HEK293 (cell line): ENCODE data around the gene MARCHF10.

Source experiments
- CTCF ChIA-PET: fragments of 350-600 bp; formaldehyde crosslinking; extraction: SDS; loops from one replicate; lab custom pipeline; 2021; ENCODE audit warnings: antibody characterized with exemption; lab: Yijun Ruan, JAX
- POLR2A ChIA-PET: fragments of 300-600 bp; formaldehyde crosslinking; extraction: SDS; loops from one replicate; lab custom pipeline; 2020; ENCODE audit warnings: antibody characterized with exemption, inconsistent platforms; lab: Yijun Ruan, JAX
- H3K27ac ChIP-seq: fragments of 200-500 bp; sonication (Bioruptor generic); 2 replicates; pipeline ENCODE4 v1.5.1; 2014; ENCODE audit warnings: low read depth, low read length, control low read depth, inconsistent platforms; ENCODE audit errors: extremely low read depth
- H3K36me3 ChIP-seq, 2 experiments: fragments of 200-500 bp in 1 of 2; sonication (Bioruptor generic) in 1 of 2; 1 replicate in 1 of 2; 2 replicates in 1 of 2; pipeline ENCODE4 v1.5.1; 2014 to 2017; ENCODE audit warnings: inconsistent platforms in 2 of 2, low read length in 2 of 2; ENCODE audit not compliant: control insufficient read depth in 2 of 2, insufficient read depth in 1 of 2
- H3K4me1 ChIP-seq: fragments of 200-500 bp; sonication (Bioruptor generic); 2 replicates; pipeline ENCODE4 v1.5.1; 2014; ENCODE audit warnings: mild to moderate bottlenecking, low read length, inconsistent platforms; ENCODE audit not compliant: control insufficient read depth, insufficient read depth
- H3K4me3 ChIP-seq: 2 replicates; pipeline ENCODE4 v1.5.1; 2011; ENCODE audit warnings: low read depth, mild to moderate bottlenecking, control low read depth, low read length, moderate library complexity
- H3K9me3 ChIP-seq: fragments of 200-500 bp; sonication (Bioruptor generic); 2 replicates; pipeline ENCODE4 v1.5.1; 2014; ENCODE audit warnings: low read depth, low read length, inconsistent platforms; ENCODE audit not compliant: control insufficient read depth, insufficient read depth
- GLI4 ChIP-seq: fragments of 450-650 bp; formaldehyde crosslinking; IDR thresholded peaks from 2 replicates; pipeline ENCODE4 v1.5.1; 2016; ENCODE audit warnings: missing biosample characterization, missing genetic modification characterization
- HOXD13 ChIP-seq: sonication (generic); formaldehyde crosslinking; IDR thresholded peaks from 2 replicates; pipeline ENCODE4 v1.8.0; 2022; ENCODE audit warnings: missing genetic modification reagents, borderline replicate concordance
- IKZF3 ChIP-seq: fragments of 450-650 bp; IDR thresholded peaks from 2 replicates; pipeline ENCODE4 v1.5.0; 2018; ENCODE audit warnings: missing biosample characterization, mild to moderate bottlenecking, missing genetic modification characterization, moderate library complexity
- KLF8 ChIP-seq: fragments of 450-650 bp; formaldehyde crosslinking; IDR thresholded peaks from 2 replicates; pipeline ENCODE4 v1.5.1; 2016; ENCODE audit warnings: missing biosample characterization, missing genetic modification characterization
- OVOL3 ChIP-seq: fragments of 450-650 bp; formaldehyde crosslinking; IDR thresholded peaks from 2 replicates; pipeline ENCODE4 v1.5.1; 2016; ENCODE audit warnings: missing biosample characterization, missing genetic modification characterization
- RBAK ChIP-seq: fragments of 450-650 bp; formaldehyde crosslinking; IDR thresholded peaks from 2 replicates; pipeline ENCODE4 v1.5.1; 2016; ENCODE audit warnings: missing biosample characterization, missing genetic modification characterization
- SALL2 ChIP-seq: fragments of 450-650 bp; formaldehyde crosslinking; IDR thresholded peaks from 2 replicates; pipeline ENCODE4 v1.5.0; 2017; ENCODE audit warnings: missing biosample characterization, mild to moderate bottlenecking, missing genetic modification characterization, borderline replicate concordance
- ZBTB48 ChIP-seq: fragments of 450-650 bp; formaldehyde crosslinking; IDR thresholded peaks from 2 replicates; pipeline ENCODE4 v1.5.1; 2016; ENCODE audit warnings: missing biosample characterization, missing genetic modification characterization
- ZFP69B ChIP-seq: fragments of 450-650 bp; formaldehyde crosslinking; IDR thresholded peaks from 2 replicates; pipeline ENCODE4 v1.5.1; 2016; ENCODE audit warnings: missing biosample characterization, missing genetic modification characterization
- ZNF132 ChIP-seq: fragments of 450-650 bp; formaldehyde crosslinking; IDR thresholded peaks from 2 replicates; pipeline ENCODE4 v1.5.1; 2017; ENCODE audit warnings: missing biosample characterization, missing genetic modification characterization, borderline replicate concordance
- ZNF138 ChIP-seq: fragments of 450-650 bp; formaldehyde crosslinking; IDR thresholded peaks from 2 replicates; pipeline ENCODE4 v1.5.1; 2016; ENCODE audit warnings: missing biosample characterization, missing genetic modification characterization, borderline replicate concordance
- ZNF174 ChIP-seq: fragments of 450-650 bp; formaldehyde crosslinking; IDR thresholded peaks from 2 replicates; pipeline ENCODE4 v1.5.0; 2017; ENCODE audit warnings: missing biosample characterization, mild to moderate bottlenecking, missing genetic modification characterization
- ZNF274 ChIP-seq, 2 experiments: fragments of 200-500 bp in 1 of 2; fragments of 450-650 bp in 1 of 2; sonication (Bioruptor generic) in 1 of 2; formaldehyde crosslinking in 1 of 2; IDR thresholded peaks; 2 replicates each; pipeline versions ENCODE4 v1.5.1 to v1.6.1; 2014 to 2016; ENCODE audit warnings: borderline replicate concordance in 1 of 2, inconsistent platforms in 1 of 2, low read length in 1 of 2, missing biosample characterization in 1 of 2, missing genetic modification characterization in 1 of 2
- ZNF324 ChIP-seq: fragments of 450-650 bp; formaldehyde crosslinking; IDR thresholded peaks from 2 replicates; pipeline ENCODE4 v1.5.1; 2016; ENCODE audit warnings: missing biosample characterization, missing genetic modification characterization
- ZNF366 ChIP-seq: fragments of 450-650 bp; formaldehyde crosslinking; conservative IDR thresholded peaks from 2 replicates; pipeline ENCODE4 v1.5.1; 2016; ENCODE audit warnings: missing biosample characterization, missing genetic modification characterization
- ZNF426 ChIP-seq: fragments of 450-650 bp; formaldehyde crosslinking; IDR thresholded peaks from 2 replicates; pipeline ENCODE4 v1.5.1; 2017; ENCODE audit warnings: missing biosample characterization, missing genetic modification characterization, mild to moderate bottlenecking, inconsistent platforms, moderate library complexity
- ZNF626 ChIP-seq: fragments of 450-650 bp; sonication (Bioruptor Pico); formaldehyde crosslinking; IDR thresholded peaks from 2 replicates; pipeline ENCODE4 v1.5.1; 2018; ENCODE audit warnings: missing biosample characterization, missing genetic modification characterization, inconsistent platforms
- ZNF768 ChIP-seq: fragments of 450-650 bp; formaldehyde crosslinking; IDR thresholded peaks from 2 replicates; pipeline ENCODE4 v1.5.1; 2018; ENCODE audit warnings: missing biosample characterization, mild to moderate bottlenecking, missing genetic modification characterization
- ZNF837 ChIP-seq: fragments of 450-650 bp; formaldehyde crosslinking; IDR thresholded peaks from 2 replicates; pipeline ENCODE4 v1.5.1; 2016; ENCODE audit warnings: missing biosample characterization, missing genetic modification characterization
- TF ChIP-seq, protein P1 (sequence below): fragments of 450-650 bp; formaldehyde crosslinking; optimal IDR thresholded peaks from 2 replicates; pipeline ENCODE3; 2016; ENCODE audit warnings: missing biosample characterization, mild to moderate bottlenecking, missing genetic modification characterization
- TF ChIP-seq, protein P2 (sequence below): fragments of 450-650 bp; formaldehyde crosslinking; conservative IDR thresholded peaks from 2 replicates; pipeline ENCODE4 v1.5.1; 2016; ENCODE audit warnings: low read depth, missing biosample characterization, missing genetic modification characterization
- TF ChIP-seq, protein P3 (sequence below): fragments of 450-650 bp; formaldehyde crosslinking; IDR thresholded peaks from 2 replicates; pipeline ENCODE4 v1.5.1; 2016; ENCODE audit warnings: missing biosample characterization, missing genetic modification characterization
- TF ChIP-seq, protein P4 (sequence below): fragments of 450-650 bp; formaldehyde crosslinking; IDR thresholded peaks from 2 replicates; pipeline ENCODE4 v1.5.1; 2016; ENCODE audit warnings: missing biosample characterization, missing genetic modification characterization

The MARCHF10 gene

DNA sequence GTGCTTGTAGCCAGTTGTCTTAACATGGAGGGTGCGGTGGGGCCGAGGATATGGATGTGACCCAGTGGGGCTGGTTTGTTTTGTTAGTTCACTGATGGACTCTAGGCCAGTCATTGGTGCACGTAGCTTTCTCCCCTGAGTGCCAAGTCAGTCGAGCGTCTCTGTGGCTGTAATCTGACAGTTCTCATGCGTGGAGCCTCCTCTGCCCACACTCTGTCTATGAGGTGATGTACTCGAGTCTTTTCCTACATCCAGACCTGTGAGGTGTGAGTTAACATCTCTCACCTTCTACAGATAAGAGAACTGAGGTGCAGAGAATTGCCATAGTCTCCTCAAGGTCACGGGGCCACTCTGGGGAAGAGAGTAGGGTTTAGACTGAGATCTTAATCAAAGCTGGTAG lies 90.2 kb downstream of the MARCHF10 start:
- Histone ChIP-seq H3K27ac (no peak overlapping the region), H3K4me3 (no peak overlapping the region), H3K4me1 (no peaks in the 10 kb centered on the region), H3K9me3 (no peaks in the 10 kb centered on the region), H3K36me3 (no peaks in the 10 kb centered on the region)
- CTCF ChIA-PET: interaction anchor here (0.7 kb wide), 1 partner anchor 256 kb away, joined by 3 read pairs; no protein-coding TSS in a partner anchor
- POLR2A ChIA-PET: no interaction called here
- TF ChIP-seq, protein P1, sequence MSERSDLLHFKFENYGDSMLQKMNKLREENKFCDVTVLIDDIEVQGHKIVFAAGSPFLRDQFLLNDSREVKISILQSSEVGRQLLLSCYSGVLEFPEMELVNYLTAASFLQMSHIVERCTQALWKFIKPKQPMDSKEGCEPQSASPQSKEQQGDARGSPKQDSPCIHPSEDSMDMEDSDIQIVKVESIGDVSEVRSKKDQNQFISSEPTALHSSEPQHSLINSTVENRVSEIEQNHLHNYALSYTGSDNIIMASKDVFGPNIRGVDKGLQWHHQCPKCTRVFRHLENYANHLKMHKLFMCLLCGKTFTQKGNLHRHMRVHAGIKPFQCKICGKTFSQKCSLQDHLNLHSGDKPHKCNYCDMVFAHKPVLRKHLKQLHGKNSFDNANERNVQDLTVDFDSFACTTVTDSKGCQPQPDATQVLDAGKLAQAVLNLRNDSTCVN (tag by site-specific recombination): no peak
- TF ChIP-seq ZNF174 (tag by site-specific recombination) (no peak), ZNF837 (no peak), GLI4 (tag by site-specific recombination) (no peak), ZNF138 (tag by site-specific recombination) (no peak), ZNF274 (IDR thresholded peaks at IDR 0.05; ENCODE audit: low read length) (no peak), ZNF274 (tag by site-specific recombination; IDR thresholded peaks at IDR 0.05; ENCODE audit: borderline replicate concordance) (no peak), ZNF366 (tag by site-specific recombination) (no peak), SALL2 (tag by site-specific recombination) (no peak), IKZF3 (tag by site-specific recombination) (no peak), ZNF768 (no peak), RBAK (tag by site-specific recombination) (no peak), ZBTB48 (tag by site-specific recombination) (no peak), HOXD13 (CRISPR knock-in tag) (no peak), ZNF324 (tag by site-specific recombination) (no peak), KLF8 (tag by site-specific recombination) (no peak), ZNF426 (tag by site-specific recombination) (no peak)
- TF ChIP-seq, protein P2, sequence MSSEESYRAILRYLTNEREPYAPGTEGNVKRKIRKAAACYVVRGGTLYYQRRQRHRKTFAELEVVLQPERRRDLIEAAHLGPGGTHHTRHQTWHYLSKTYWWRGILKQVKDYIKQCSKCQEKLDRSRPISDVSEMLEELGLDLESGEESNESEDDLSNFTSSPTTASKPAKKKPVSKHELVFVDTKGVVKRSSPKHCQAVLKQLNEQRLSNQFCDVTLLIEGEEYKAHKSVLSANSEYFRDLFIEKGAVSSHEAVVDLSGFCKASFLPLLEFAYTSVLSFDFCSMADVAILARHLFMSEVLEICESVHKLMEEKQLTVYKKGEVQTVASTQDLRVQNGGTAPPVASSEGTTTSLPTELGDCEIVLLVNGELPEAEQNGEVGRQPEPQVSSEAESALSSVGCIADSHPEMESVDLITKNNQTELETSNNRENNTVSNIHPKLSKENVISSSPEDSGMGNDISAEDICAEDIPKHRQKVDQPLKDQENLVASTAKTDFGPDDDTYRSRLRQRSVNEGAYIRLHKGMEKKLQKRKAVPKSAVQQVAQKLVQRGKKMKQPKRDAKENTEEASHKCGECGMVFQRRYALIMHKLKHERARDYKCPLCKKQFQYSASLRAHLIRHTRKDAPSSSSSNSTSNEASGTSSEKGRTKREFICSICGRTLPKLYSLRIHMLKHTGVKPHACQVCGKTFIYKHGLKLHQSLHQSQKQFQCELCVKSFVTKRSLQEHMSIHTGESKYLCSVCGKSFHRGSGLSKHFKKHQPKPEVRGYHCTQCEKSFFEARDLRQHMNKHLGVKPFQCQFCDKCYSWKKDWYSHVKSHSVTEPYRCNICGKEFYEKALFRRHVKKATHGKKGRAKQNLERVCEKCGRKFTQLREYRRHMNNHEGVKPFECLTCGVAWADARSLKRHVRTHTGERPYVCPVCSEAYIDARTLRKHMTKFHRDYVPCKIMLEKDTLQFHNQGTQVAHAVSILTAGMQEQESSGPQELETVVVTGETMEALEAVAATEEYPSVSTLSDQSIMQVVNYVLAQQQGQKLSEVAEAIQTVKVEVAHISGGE (tag by site-specific recombination): no peak

DNA sequence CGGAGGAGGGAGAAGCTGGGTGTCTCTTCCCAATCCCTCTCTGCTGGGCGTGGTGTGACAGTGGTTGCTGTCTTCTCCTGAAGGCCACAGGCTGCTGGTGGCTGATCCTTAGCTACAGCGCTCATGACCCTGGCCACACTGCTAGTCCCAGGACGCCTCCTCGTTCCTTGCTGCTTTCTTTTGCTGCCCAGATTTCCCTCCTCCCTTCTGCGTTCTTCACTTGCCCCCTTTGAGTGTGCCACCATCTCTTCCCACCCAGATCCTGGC lies 90.6 kb downstream of the MARCHF10 start:
- Histone ChIP-seq H3K4me1 (no peaks in the 10 kb centered on the region), H3K9me3 (no peaks in the 10 kb centered on the region), H3K36me3 (no peaks in the 10 kb centered on the region), H3K27ac (no peak overlapping the region), H3K4me3 (no peak overlapping the region)
- POLR2A ChIA-PET: no interaction called here
- CTCF ChIA-PET: interaction anchor here (0.7 kb wide), 1 partner anchor 257 kb away, joined by 3 read pairs; no protein-coding TSS in a partner anchor
- TF ChIP-seq, protein P3, sequence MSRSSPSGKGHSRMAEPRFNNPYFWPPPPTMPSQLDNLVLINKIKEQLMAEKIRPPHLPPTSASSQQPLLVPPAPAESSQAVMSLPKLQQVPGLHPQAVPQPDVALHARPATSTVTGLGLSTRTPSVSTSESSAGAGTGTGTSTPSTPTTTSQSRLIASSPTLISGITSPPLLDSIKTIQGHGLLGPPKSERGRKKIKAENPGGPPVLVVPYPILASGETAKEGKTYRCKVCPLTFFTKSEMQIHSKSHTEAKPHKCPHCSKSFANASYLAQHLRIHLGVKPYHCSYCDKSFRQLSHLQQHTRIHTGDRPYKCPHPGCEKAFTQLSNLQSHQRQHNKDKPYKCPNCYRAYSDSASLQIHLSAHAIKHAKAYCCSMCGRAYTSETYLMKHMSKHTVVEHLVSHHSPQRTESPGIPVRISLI (tag by site-specific recombination): no peak
- TF ChIP-seq ZNF132: no peak
- TF ChIP-seq OVOL3: no peak
- TF ChIP-seq, protein P4, sequence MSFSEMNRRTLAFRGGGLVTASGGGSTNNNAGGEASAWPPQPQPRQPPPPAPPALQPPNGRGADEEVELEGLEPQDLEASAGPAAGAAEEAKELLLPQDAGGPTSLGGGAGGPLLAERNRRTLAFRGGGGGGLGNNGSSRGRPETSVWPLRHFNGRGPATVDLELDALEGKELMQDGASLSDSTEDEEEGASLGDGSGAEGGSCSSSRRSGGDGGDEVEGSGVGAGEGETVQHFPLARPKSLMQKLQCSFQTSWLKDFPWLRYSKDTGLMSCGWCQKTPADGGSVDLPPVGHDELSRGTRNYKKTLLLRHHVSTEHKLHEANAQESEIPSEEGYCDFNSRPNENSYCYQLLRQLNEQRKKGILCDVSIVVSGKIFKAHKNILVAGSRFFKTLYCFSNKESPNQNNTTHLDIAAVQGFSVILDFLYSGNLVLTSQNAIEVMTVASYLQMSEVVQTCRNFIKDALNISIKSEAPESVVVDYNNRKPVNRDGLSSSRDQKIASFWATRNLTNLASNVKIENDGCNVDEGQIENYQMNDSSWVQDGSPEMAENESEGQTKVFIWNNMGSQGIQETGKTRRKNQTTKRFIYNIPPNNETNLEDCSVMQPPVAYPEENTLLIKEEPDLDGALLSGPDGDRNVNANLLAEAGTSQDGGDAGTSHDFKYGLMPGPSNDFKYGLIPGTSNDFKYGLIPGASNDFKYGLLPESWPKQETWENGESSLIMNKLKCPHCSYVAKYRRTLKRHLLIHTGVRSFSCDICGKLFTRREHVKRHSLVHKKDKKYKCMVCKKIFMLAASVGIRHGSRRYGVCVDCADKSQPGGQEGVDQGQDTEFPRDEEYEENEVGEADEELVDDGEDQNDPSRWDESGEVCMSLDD (tag by site-specific recombination): no peak
- TF ChIP-seq ZFP69B (tag by site-specific recombination): no peak
- TF ChIP-seq ZNF626 (tag by site-specific recombination): no peak
- TF ChIP-seq IKZF3 (tag by site-specific recombination): no peak
